GM12864 (cell line): ENCODE data around the gene PADI1.

ENCODE experiments used
- DNase-seq: peaks from one replicate; pipeline ENCODE4 v3.0.0-alpha.2; 2011; ENCODE audit warnings: low read depth
- H3K4me3 ChIP-seq: 2 replicates; pipeline ENCODE4 v1.5.1; 2011; ENCODE audit warnings: mild to moderate bottlenecking, low read depth, low read length, control low read depth
- TF ChIP-seq, protein P1 (sequence below): IDR thresholded peaks from 2 replicates; pipeline ENCODE4 v1.5.1; 2011; ENCODE audit warnings: low read depth, mild to moderate bottlenecking, moderate library complexity, low read length, control low read depth, inconsistent platforms; ENCODE audit errors: missing control alignments

Gene PADI1

DNA sequence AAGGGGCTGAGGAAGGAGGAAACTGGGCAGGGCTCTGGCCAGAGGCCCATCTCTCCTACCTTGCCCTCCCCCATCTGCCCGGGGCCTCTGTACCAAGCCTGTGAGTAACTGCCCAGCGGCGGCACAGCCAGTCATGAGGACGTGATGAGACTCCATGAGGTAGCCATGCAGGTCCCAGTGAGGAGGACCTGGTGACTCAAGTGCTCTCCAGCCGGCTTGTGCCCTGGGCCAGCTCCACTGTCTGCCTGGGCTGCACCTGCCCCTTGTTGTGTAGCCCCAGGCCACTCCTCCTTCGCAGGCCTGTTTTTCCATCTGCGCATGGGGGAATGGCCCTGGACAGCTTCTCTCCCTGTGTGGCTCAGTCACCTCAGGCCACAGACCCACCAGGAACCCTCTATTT is 42.0 kb upstream of the PADI1 start:
- no peak overlapping the region for H3K4me3 ChIP-seq
- DNase-seq, result no peak
- TF ChIP-seq, protein P1, sequence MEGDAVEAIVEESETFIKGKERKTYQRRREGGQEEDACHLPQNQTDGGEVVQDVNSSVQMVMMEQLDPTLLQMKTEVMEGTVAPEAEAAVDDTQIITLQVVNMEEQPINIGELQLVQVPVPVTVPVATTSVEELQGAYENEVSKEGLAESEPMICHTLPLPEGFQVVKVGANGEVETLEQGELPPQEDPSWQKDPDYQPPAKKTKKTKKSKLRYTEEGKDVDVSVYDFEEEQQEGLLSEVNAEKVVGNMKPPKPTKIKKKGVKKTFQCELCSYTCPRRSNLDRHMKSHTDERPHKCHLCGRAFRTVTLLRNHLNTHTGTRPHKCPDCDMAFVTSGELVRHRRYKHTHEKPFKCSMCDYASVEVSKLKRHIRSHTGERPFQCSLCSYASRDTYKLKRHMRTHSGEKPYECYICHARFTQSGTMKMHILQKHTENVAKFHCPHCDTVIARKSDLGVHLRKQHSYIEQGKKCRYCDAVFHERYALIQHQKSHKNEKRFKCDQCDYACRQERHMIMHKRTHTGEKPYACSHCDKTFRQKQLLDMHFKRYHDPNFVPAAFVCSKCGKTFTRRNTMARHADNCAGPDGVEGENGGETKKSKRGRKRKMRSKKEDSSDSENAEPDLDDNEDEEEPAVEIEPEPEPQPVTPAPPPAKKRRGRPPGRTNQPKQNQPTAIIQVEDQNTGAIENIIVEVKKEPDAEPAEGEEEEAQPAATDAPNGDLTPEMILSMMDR, result no peak

DNA sequence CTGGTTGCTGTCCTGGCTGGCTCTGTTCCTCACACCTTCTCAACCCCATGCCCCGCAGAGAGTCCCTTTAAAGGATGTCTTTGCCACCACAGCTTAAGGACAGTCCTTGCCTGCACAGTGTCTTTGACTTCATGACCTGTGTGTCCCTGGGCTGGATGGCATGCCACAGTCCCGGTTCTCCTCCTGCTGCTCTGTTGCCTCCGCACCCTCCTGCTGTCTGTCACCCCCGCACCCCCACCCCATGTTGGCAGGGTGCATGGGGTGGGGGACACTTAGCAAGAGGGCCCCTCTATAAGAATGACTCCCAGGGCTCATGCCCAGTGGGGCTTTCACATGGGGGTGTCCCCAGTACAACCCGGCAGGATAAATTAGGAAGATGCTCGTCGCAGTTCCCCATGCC is 41.6 kb upstream of the PADI1 start:
- DNase-seq, result no peak
- TF ChIP-seq, protein P1, result no peak
- H3K4me3 ChIP-seq, result no peak overlapping the region

DNA sequence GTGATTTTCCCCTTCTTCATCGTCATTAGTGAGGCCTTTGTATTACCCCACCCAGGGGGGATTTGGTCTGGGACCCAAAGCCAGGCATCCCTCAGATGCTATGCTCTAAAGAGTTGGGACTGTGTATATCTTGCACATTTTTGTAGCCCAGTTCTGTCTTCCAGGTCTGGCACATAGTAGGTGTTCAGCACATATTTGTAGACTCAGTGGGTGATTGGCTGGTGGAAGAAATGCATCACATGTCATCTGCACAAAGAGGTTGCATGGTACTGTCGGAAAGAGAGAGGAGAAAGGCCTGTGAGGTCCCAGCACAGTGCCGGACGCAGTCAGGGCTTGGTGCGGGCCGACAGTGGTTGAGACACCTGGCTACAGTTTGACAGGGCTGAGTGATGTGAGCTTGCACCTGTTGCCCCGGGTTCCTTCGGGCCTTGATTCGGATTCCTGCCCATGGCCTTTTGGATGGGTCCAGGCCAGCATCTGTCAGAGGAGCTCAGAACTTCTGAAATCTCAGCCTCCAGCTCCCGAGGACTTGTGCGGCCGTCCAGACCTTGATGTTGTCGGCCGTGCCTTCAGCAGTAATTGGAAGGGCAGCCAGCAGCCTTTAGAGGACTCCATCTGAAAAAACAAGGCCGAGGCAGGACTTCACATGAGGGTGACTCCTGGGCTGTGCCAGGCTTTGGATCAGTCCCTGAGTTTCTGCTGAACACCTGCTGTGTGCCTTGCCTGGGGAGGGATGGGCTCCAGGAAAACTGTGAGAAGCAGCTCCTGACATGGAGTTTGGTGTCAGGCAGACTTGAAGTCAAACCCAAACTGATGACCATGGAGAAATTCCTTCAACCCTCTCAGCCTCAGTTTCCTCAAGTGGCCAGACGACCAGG is 40.9 kb upstream of the PADI1 start:
- H3K4me3 ChIP-seq, result no peak overlapping the region
- TF ChIP-seq, protein P1, result no peak

DNA sequence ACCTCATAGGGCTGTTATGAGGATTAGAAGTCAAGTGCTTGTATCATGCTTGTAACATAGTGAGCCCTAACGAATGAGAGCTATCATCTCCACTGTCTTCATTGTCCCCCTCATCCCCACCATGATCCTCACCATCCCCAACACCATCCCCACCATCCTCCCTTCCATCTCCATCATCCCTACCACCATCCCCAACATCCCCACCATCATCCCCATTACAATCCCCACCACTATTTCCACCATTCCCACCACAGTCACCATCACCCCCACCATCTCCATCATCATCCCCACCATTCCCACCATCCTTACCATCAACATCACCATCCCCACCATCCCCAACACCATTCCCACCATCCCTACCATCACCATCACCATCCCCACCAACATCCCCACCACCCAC is 39.1 kb upstream of the PADI1 start:
- no peak overlapping the region for H3K4me3 ChIP-seq
- no peak for DNase-seq
- TF ChIP-seq, protein P1, result no peak

More for the DNA sequence above, 40.9 kb upstream of the PADI1 start:
- DNase-seq, result no peak

DNA sequence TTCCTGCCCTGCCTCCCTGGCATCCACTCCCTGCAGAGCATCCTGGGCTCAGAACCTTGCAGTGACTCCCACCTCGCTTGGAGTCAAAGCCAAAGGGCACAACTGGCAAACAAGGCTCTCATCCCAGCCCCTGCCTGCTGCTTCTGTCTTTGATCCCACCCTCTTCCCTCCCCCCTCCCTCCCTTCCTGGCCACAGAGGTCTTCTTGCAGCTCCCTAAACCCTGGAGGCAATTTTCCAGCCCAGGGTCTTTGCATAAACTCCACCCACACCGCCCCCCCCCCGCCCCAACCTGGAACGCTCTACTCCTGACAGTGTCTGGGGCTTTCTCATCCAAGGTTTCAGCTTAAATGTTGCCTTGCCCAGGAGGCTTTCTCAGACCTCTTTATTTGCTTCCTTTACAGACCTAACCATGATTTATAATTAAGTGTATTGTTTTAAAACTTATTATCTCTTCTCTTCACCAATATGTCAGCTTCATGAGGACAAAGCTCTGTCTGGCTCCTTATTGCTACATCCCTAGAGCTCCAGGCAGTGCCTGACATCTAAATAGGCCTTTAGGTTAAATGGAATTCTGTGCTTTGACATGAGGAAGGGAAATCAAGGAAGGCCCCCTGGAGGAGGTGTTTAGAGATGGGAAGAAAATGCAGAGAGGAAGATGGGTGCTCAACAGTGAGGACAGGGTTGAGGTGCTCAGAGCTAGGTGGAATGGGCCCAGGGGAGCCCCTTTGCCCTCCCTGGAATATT is 37.7 kb upstream of the PADI1 start:
- H3K4me3 ChIP-seq, result no peak overlapping the region
- DNase-seq, result no peak
- TF ChIP-seq, protein P1, result no peak

DNA sequence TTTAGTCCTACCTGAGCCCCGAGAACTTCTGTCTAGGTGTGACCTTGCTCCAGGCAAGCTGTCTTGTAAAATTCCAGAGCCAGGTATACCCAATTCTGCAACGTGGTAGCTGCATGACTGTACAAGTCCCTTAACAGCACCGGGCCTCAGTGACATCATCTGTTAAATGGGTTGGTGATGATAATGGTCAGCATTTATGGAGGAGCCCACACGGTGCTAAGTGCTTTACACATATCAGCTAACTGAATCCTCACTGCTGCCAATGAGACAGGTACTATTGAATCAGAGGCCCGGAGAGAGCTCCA is 37.2 kb upstream of the PADI1 start:
- no peak for DNase-seq
- TF ChIP-seq, protein P1, result no peak
- no peak overlapping the region for H3K4me3 ChIP-seq
